ENCODE data around the gene ABI3BP. TPM values are rescaled to one million over a fixed set of nuclear protein-coding genes. Genes with fewer than 3 reads are reported as not detected.

Gene ABI3BP
- total and polyA plus RNA-seq, 10 of the 15 experiments (the other 5 are each of a cell fraction or from before 2014, with no cell fraction given) = 0.03 to 0.42 (median 0.11) TPM; not detected in 4

DNA sequence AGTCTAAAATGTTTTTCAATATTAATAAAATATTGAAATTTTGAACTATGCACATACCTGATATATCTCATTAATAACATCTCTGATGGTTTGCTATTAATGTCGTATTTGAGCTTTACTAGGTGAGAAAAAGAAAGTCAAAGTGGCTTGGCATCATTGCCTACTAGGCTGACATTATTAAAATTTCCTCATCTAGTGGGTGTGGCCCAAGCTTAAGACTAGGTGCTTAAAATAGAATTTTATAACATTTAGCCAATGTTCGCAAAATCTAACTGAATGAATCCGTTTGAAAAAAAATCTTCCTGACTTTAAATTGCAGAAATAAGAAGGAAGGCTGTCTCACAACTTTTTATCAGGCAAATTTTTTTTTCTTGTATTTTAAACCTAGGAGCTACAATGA lies 46.1 kb downstream of the ABI3BP start:
- DNase-seq (ENCODE audit: low read depth, low spot score) (no peak), ATAC-seq (no peak), FAIRE-seq (no peak)
- no TSS peak for BruUV-seq (replicated peaks)
- no peak overlapping the region for H3K4me3 ChIP-seq
- no peaks in the 10 kb centered on the region for H3K36me3 ChIP-seq (ENCODE audit: control insufficient read depth in 2 of 2, insufficient read depth in 2 of 2, low read length in 1 of 2)
- no peaks in the 10 kb centered on the region for H4K20me1 ChIP-seq (ENCODE audit: control insufficient read depth, insufficient read depth)
- H3K27me3 ChIP-seq (replicated peaks in 1 of 2; ENCODE audit: control insufficient read depth in 2 of 2, insufficient read depth in 2 of 2, low read length in 1 of 2) = no peaks in the 10 kb centered on the region
- in situ Hi-C loops (cut with MboI) = no loop called here
- H3K9ac ChIP-seq (ENCODE audit: control insufficient read depth, insufficient read depth, low read length) = no peak overlapping the region
- no peaks in the 10 kb centered on the region for H3K4me1 ChIP-seq (ENCODE audit: control insufficient read depth, insufficient read depth, low read length)
- no peaks in the 10 kb centered on the region for H3K79me2 ChIP-seq (ENCODE audit: control insufficient read depth, insufficient read depth, low read length)
- POLR2A ChIA-PET = no interaction called here
- 43% methylated on average over 3 of the region's 3 CpGs for WGBS (ENCODE audit: insufficient coverage, insufficient replicate concordance, low lambda C conversion rate, missing lambda C conversion rate)
- no peaks in the 10 kb centered on the region for H3K9me3 ChIP-seq (replicated peaks; ENCODE audit: control insufficient read depth, insufficient read depth, low read length)
- no peak for TF ChIP-seq YBX1 (IDR thresholded peaks at IDR 0.05)
- no peak for TF ChIP-seq IRF4 (IDR thresholded peaks at IDR 0.05; ENCODE audit: low read depth, low read length)
- TF ChIP-seq NFXL1 (IDR thresholded peaks at IDR 0.05; ENCODE audit: borderline replicate concordance) = no peak
- TF ChIP-seq ZNF592 (IDR thresholded peaks at IDR 0.05) = no peak
- TF ChIP-seq ZBTB40 (IDR thresholded peaks at IDR 0.05; ENCODE audit: borderline replicate concordance) = no peak
- TF ChIP-seq SIX5 (IDR thresholded peaks at IDR 0.05; ENCODE audit: low read depth, low read length, severe bottlenecking) = no peak
- no peak for TF ChIP-seq EGR1 (IDR thresholded peaks at IDR 0.05; ENCODE audit: borderline replicate concordance in 1 of 2, low read depth in 2 of 2, low read length in 2 of 2)
- TF ChIP-seq SUZ12 (IDR thresholded peaks at IDR 0.05; ENCODE audit: unreplicated experiment) = no peak
- no peak for TF ChIP-seq TBL1XR1 (IDR thresholded peaks at IDR 0.05; ENCODE audit: low read depth, low read length)
- no peak for TF ChIP-seq ZNF207 (IDR thresholded peaks at IDR 0.05; ENCODE audit: borderline replicate concordance)
- no peak for TF ChIP-seq HDGF (IDR thresholded peaks at IDR 0.05)
- TF ChIP-seq KAT2A (conservative IDR thresholded peaks at IDR 0.05; ENCODE audit: control insufficient read depth, low read depth, low read length) = no peak
- TF ChIP-seq RBBP5 (conservative IDR thresholded peaks at IDR 0.05) = no peak
- TF ChIP-seq NKRF (conservative IDR thresholded peaks at IDR 0.05) = no peak
- TF ChIP-seq ZNF217 (IDR thresholded peaks at IDR 0.05) = no peak
- intact Hi-C loops (cut with micrococcal nuclease; ENCODE audit: unreplicated experiment) = no loop called here
- H3K4me2 ChIP-seq (ENCODE audit: control insufficient read depth, insufficient read depth) = no peak overlapping the region
- CTCF ChIA-PET = no interaction called here
- no peak overlapping the region for H2AFZ ChIP-seq (ENCODE audit: control insufficient read depth, low read depth, low read length)
- RAD21 ChIA-PET (ENCODE audit: unreplicated experiment) = no interaction called here
- SMC1A ChIA-PET (ENCODE audit: uncharacterized antibody, unreplicated experiment) = interaction anchor here (1.3 kb wide), 1 partner anchor 90 kb away, joined by 3 read pairs; no protein-coding TSS in a partner anchor
- H3K27ac ChIP-seq (ENCODE audit: control insufficient read depth, insufficient read depth) = no peak overlapping the region
